Ascending aorta (tissue), 2 donors: ENCODE data around the gene ESRRA. TPM values are rescaled to one million over a fixed set of nuclear protein-coding genes. Genes with fewer than 3 reads are reported as not detected.
A peak's percentile ranks its signal among the peaks of the same experiment; 100 is the strongest.

Experiments used
- DNase-seq, 2 donors: peaks; one replicate each; pipeline ENCODE4 v3.0.0-alpha.2; 2019; ENCODE audit warnings: low spot score in 2 of 2
- H3K27ac ChIP-seq, 2 donors: fragments of 200-600 bp; sonication (generic); one replicate each; pipeline ENCODE4 v1.5.1; 2016 to 2017; ENCODE audit warnings: mild to moderate bottlenecking in 1 of 2
- H3K27me3 ChIP-seq: fragments of 200-600 bp; sonication (generic); one replicate; pipeline ENCODE4 v1.5.1; 2017
- H3K36me3 ChIP-seq, 2 donors: fragments of 200-600 bp; sonication (generic); one replicate each; pipeline ENCODE4 v1.5.1; 2016
- H3K4me1 ChIP-seq, 2 donors: fragments of 200-600 bp; sonication (generic); one replicate each; pipeline ENCODE4 v1.5.1; 2016 to 2017; ENCODE audit warnings: mild to moderate bottlenecking in 1 of 2
- H3K4me3 ChIP-seq, 2 donors: fragments of 200-600 bp; sonication (generic); one replicate each; pipeline ENCODE4 v1.5.1; 2016 to 2017; ENCODE audit warnings: mild to moderate bottlenecking in 1 of 2
- H3K9me3 ChIP-seq, 2 donors: fragments of 200-600 bp; sonication (generic); one replicate each; pipeline ENCODE4 v1.5.1; 2016
- CTCF ChIP-seq, 3 experiments: fragments of 200-600 bp in 2 of 3; fragments of 450-650 bp in 1 of 3; sonication (generic) in 2 of 3; IDR thresholded peaks; one replicate each; pipeline ENCODE4 v1.5.1; 2016 to 2019; ENCODE audit warnings: antibody characterized with exemption in 3 of 3, mild to moderate bottlenecking in 1 of 3, moderate library complexity in 1 of 3
- intact Hi-C: fragments of 100-400 bp; cut with DNase I; formaldehyde crosslinking; loops from one replicate; pipeline ENCODE4 v1.15.1; 2023
- total RNA-seq: library from RNA; depleted of rRNA; stranded (reverse); fragments of >200 nt; gene quantifications from one replicate; pipeline ENCODE4 v1.1.0, GENCODE V29; 2016

Gene ESRRA
- total RNA-seq, 1 donor from 2014 or later = 53.4 TPM

- TF ChIP-seq CTCF (IDR thresholded peaks at IDR 0.05) = no peak
- peaks cover 4 to 20% of the 10 kb centered on the region in 2 donors for H3K4me1 ChIP-seq
- peaks cover 0 to 8% of the 10 kb centered on the region in 2 donors for H3K36me3 ChIP-seq
- intact Hi-C loops = loop anchor here (1.0 kb wide), 2 partner anchors 15 to 20 kb away; partner anchors contain the start of gene ESRRA
- peak in 1 of 2 donors; percentile 92 for DNase-seq
- peak within 1 kb of the TSS; percentile 82 to 96 for H3K4me3 ChIP-seq
- no peaks in the 10 kb centered on the region for H3K9me3 ChIP-seq
- H3K27me3 ChIP-seq = no peaks in the 10 kb centered on the region
- H3K27ac ChIP-seq = peak within 1 kb of the TSS; percentile 87 to 95
Measured at GRCh38 chr11:64284962-64285884, 20.1 kb upstream of the ESRRA start, which contains the start of gene GPR137. TSS of gene GPR137 (plus strand) at chr11:64285848. CDS start at chr11:64286525, 677 bp downstream.

GRCh38 chr11:64285885-64286800 is 19.2 kb upstream of the ESRRA start:
- H3K9me3 ChIP-seq = no peaks in the 10 kb centered on the region
- peaks cover 0 to 5% of the 10 kb centered on the region in 2 donors for H3K36me3 ChIP-seq
- peak overlapping the region; percentile 87 to 95 for H3K27ac ChIP-seq
- peaks cover 4 to 20% of the 10 kb centered on the region in 2 donors for H3K4me1 ChIP-seq
- intact Hi-C loops = loop anchor here (1.0 kb wide), 1 partner anchor 19 kb away; the partner anchor contains the start of gene ESRRA
- peak in 1 of 2 donors; percentile 62 for DNase-seq
- TF ChIP-seq CTCF (IDR thresholded peaks at IDR 0.05) = no peak
- H3K27me3 ChIP-seq = peaks cover 6% of the 10 kb centered on the region
- peak overlapping the region; percentile 82 to 96 for H3K4me3 ChIP-seq

GRCh38 chr11:64286801-64287159 is 18.5 kb upstream of the ESRRA start:
- peak in 1 of 2 donors; percentile 61 for DNase-seq
- no peak for TF ChIP-seq CTCF (IDR thresholded peaks at IDR 0.05)
- intact Hi-C loops = no loop called here
- Histone ChIP-seq H3K9me3 (no peaks in the 10 kb centered on the region), H3K36me3 (peaks cover 0 to 4% of the 10 kb centered on the region in 2 donors), H3K4me1 (peaks cover 5 to 20% of the 10 kb centered on the region in 2 donors), H3K4me3 (peak overlapping the region in 1 of 2 donors; percentile 82), H3K27ac (no peak overlapping the region), H3K27me3 (peaks cover 10% of the 10 kb centered on the region)

- TF ChIP-seq CTCF (IDR thresholded peaks at IDR 0.05) = no peak
Measured at GRCh38 chr11:64287676-64288352, 17.5 kb upstream of the ESRRA start.

GRCh38 chr11:64288353-64288750 is 17.0 kb upstream of the ESRRA start:
- Histone ChIP-seq H3K4me1 (peaks cover 10 to 24% of the 10 kb centered on the region in 2 donors), H3K27me3 (peaks cover 13% of the 10 kb centered on the region), H3K36me3 (no peaks in the 10 kb centered on the region), H3K27ac (no peak overlapping the region), H3K9me3 (no peaks in the 10 kb centered on the region), H3K4me3 (no peak overlapping the region)
- DNase-seq = no peak
- intact Hi-C loops = no loop called here
- no peak for TF ChIP-seq CTCF (IDR thresholded peaks at IDR 0.05)

More at GRCh38 chr11:64287676-64288352, 17.5 kb upstream of the ESRRA start:
- peaks cover 10 to 29% of the 10 kb centered on the region in 2 donors for H3K4me1 ChIP-seq
- H3K9me3 ChIP-seq = no peaks in the 10 kb centered on the region
- H3K4me3 ChIP-seq = no peak overlapping the region
- no peaks in the 10 kb centered on the region for H3K36me3 ChIP-seq
- intact Hi-C loops = no loop called here
- peaks cover 13% of the 10 kb centered on the region for H3K27me3 ChIP-seq
- DNase-seq = peak in 1 of 2 donors; percentile 62
- H3K27ac ChIP-seq = no peak overlapping the region
